NCI-H82 (cell line): ENCODE results near the gene ABHD17B.
"Not testable (repeated sequence)": the region's sequence is repeated elsewhere in the genome, so short reads cannot be mapped to it uniquely, and the experiment has no call there.

ENCODE experiments used
- DNase-seq: peaks from one replicate; lab custom pipeline; 2025; lab: John Stamatoyannopoulos, UW

Gene ABHD17B

GRCh38 chr9:71915495-71915894 is 4.5 kb upstream of the ABHD17B start:
- DNase-seq, result no peak

GRCh38 chr9:71911908-71912335 is 929 bp upstream of the ABHD17B start:
- peak; percentile 55 for DNase-seq

- DNase-seq, result no peak
These were observed 338 bp downstream of the ABHD17B start for GRCh38 chr9:71910650-71911060.

- peak; percentile 75 for DNase-seq
These were observed 925 bp downstream of the ABHD17B start for GRCh38 chr9:71909887-71910649.

- DNase-seq, result no peak
These were observed 2.2 kb downstream of the ABHD17B start for GRCh38 chr9:71908825-71909224.

- no peak for DNase-seq
These were observed 6.9 kb downstream of the ABHD17B start for GRCh38 chr9:71904076-71904475.

- no peak for DNase-seq
These were observed 9.0 kb downstream of the ABHD17B start for GRCh38 chr9:71901695-71902597.

GRCh38 chr9:71898756-71899155 is 12.2 kb downstream of the ABHD17B start:
- not testable (repeated sequence) for DNase-seq

GRCh38 chr9:71897577-71897976 is 13.4 kb downstream of the ABHD17B start:
- no peak for DNase-seq

GRCh38 chr9:71896761-71897160 is 14.2 kb downstream of the ABHD17B start:
- DNase-seq, result no peak

- DNase-seq, result no peak
These were observed 15.0 kb downstream of the ABHD17B start for GRCh38 chr9:71895955-71896354.

- DNase-seq, result no peak
These were observed 15.9 kb downstream of the ABHD17B start for GRCh38 chr9:71895117-71895516.

GRCh38 chr9:71891557-71892189 is 19.3 kb downstream of the ABHD17B start:
- DNase-seq, result no peak

GRCh38 chr9:71890042-71890679 is 20.8 kb downstream of the ABHD17B start:
- no peak for DNase-seq

GRCh38 chr9:71887362-71887761 is 23.6 kb downstream of the ABHD17B start:
- DNase-seq, result no peak

- no peak for DNase-seq
These were observed 24.5 kb downstream of the ABHD17B start for GRCh38 chr9:71886541-71886940.

- DNase-seq, result no peak
These were observed 25.0 kb downstream of the ABHD17B start for GRCh38 chr9:71886015-71886414.

- DNase-seq, result no peak
These were observed 25.5 kb downstream of the ABHD17B start for GRCh38 chr9:71885467-71885866.

GRCh38 chr9:71884005-71884404 is 27.0 kb downstream of the ABHD17B start:
- no peak for DNase-seq

GRCh38 chr9:71879644-71880174 is 31.3 kb downstream of the ABHD17B start:
- no peak for DNase-seq

- no peak for DNase-seq
These were observed 32.4 kb downstream of the ABHD17B start for GRCh38 chr9:71878327-71879274.
